AG09319 (cell line): ENCODE measurements around the gene COL13A1.

ENCODE experiments used
- DNase-seq: peaks from one replicate; pipeline ENCODE4 v3.0.0-alpha.2; 2010; ENCODE audit warnings: low read depth; ENCODE audit errors: extremely low read depth
- CTCF ChIP-seq: IDR thresholded peaks from 2 replicates; pipeline ENCODE4 v1.5.1; 2011; ENCODE audit warnings: low read depth, mild to moderate bottlenecking, inconsistent platforms, low read length, moderate library complexity

COL13A1 gene

GRCh38 chr10:69801434-69802315 is at the start of gene COL13A1:
Gene COL13A1 (plus strand): TSS chr10:69801906. CDS start chr10:69802424, 518 bp downstream.
- no peak for TF ChIP-seq CTCF
- no peak for DNase-seq

- no peak for TF ChIP-seq CTCF
- no peak for DNase-seq
Measured at GRCh38 chr10:69752479-69752878, 49.2 kb upstream of the COL13A1 start.

GRCh38 chr10:69756279-69756678 is 45.4 kb upstream of the COL13A1 start:
- DNase-seq: no peak
- no peak for TF ChIP-seq CTCF

- TF ChIP-seq CTCF: no peak
- DNase-seq: no peak
Measured at GRCh38 chr10:69757206-69757552, 44.5 kb upstream of the COL13A1 start.

GRCh38 chr10:69757553-69758309 is 44.0 kb upstream of the COL13A1 start:
- no peak for TF ChIP-seq CTCF
- peak; percentile 61 for DNase-seq

GRCh38 chr10:69758310-69758728 is 43.4 kb upstream of the COL13A1 start:
- no peak for TF ChIP-seq CTCF
- DNase-seq: no peak

- DNase-seq: no peak
- TF ChIP-seq CTCF: no peak
Measured at GRCh38 chr10:69759641-69760040, 42.1 kb upstream of the COL13A1 start.
